NOMO-1 (cell line): ENCODE measurements around the gene FSD1.
"Not testable (repeated sequence)": the region's sequence is repeated elsewhere in the genome, so short reads cannot be mapped to it uniquely, and the experiment has no call there.

Experiments used
- DNase-seq, 2 experiments: peaks; one replicate each; lab custom pipeline; 2025; ENCODE audit not compliant: unreplicated experiment in 2 of 2; lab: John Stamatoyannopoulos, UW

Gene FSD1

DNA sequence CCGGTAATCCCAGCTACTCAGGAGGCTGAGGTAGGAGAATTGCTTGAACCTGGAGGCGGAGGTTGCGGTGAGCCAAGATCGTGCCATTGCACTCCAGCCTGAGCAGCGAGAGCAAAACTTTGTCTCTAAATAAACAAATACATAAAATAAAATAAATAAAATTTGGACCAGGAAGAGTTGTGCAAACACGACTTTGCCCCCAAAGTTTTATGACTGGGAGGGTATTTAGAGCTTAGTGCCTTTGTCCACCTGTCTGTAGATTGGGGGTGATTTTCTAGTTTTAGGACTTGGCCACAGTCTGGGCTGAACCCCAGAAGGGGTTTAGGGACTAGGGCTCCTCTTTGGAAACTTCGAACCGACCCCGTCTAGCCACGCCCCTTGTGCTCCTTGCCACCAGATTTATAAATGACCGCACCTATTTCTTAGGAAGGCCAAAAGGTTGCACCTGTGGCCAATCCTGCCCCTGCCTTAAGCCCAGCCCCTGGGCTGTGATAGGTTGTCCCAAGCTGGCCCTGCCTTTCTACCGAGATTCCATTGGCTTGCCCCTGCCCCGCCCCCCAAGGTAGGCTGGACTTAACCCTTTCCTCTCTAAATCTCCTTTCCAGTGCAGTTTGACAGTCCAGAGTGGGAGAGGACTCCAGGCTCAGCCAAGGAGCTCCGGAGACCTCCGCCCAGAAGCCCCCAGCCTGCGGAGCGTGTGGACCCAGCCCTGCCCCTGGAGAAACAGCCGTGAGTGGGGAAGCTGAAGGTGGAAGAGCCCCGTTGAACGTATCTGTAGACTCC is 20.0 kb upstream of the FSD1 start:
- no peak for DNase-seq

DNA sequence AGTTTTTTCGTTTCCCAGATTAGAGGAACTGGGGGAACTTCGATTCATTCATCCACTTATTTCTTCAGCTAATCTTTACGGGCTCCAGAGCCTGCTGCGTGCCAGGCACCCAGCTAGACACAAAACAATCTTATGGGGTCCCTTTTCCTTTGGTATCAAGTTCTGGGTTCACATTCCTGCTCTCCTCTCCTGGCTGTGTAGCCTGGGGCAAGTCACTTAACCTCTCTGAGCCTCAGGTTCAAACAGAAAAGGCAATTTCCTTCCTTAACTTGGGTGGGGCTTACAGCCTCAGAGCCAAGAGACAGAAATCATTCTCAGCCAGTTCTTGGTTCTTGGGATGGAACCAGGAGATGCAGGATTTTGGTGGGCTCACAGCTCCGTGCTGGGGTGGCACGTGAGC is 19.4 kb upstream of the FSD1 start:
- no peak for DNase-seq

DNA sequence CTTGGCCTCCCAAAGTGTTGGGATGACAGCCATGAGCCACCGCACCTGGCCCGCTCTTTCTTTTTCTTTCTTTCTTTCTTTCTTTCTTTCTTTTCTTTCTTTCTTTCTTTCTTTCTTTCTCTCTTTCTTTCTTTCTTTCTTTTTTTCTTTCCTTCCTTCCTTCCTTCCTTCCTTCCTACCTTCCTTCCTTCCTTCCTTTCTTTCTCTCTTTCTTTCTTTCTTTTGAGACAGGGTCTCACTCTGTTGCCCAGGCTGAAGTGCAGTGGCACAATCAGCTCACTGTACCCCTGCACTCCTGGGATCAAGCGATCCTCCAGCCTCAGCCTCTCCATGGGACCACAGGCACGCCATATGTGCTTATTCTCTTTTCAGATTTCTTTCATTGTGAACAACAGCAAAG is 18.3 kb upstream of the FSD1 start:
- DNase-seq, result not testable (repeated sequence)

DNA sequence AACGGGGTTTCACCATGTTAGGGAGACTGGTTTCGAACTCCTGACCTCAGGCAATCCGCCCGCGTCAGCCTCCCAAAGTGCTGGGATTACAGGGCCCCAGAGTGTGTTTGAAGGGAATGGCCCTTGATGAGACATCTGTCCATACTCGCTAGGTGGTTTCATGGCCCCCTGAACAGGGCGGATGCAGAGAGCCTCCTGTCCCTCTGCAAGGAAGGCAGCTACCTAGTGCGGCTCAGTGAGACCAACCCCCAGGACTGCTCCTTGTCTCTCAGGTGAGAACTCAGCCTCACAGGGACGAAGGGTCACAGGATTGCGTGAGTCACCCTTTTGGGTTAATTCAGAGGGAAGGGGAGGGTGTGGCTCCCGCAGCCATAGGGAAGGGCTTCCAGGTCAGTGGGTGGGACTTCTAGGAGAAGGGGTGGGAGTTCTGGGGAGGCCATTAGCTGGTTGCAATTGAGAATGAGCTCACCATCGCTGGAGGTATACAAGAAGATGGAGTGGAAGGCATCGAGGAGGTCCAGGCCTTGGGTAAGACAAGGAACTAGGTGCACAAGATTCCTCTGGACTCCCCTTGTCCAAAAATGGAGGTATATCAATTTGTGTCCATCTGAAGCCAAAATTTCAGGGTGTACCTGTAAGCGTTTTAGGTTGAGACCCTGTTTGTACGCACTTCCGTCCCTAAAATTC is 16.2 kb upstream of the FSD1 start:
- no peak for DNase-seq

DNA sequence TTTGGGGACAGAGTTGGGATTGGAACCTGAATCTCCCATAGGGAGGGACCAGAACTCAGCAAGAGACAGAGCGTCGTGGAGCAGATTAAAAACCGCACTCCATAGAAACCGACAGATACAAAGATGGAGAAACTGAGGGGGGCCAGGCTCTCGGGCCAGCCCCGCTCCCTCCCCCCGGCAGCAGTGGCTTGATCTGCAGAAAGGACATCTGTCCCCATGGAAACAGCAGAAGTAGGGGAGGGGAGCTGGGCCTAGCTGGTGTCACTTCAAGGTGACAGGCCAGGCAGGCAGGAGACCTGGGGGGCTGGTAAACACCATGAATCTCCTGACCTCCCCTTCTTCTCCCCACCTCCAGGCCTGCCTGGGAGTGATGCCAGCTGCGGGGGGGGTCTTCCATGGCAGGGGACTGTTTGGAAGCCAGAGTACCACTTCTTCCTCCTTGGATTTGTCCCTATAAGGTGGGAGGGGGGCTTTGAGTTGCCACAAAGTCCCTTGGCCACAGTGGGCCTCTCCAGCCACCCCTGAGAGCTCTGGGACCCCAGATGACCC is 13.1 kb upstream of the FSD1 start:
- no peak for DNase-seq

DNA sequence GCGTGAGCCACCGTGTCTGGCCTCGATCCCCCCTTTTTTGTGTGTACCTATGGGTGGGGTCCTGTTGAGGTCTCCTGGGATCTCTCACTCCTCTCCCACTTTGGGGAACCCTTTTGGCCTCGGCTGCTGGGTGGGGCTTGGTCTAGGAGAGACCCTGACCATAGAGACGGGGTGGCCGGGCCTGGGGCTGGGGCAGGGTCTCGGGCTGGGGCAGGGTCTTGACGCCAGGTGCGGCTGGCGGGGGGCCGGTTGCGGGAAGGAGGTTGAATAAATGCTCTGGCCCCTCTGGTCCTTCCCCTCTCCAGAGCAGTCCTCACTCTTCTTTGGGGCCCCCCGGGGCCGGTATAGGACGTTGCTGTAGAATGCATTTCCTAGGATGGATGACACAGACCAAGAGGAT is 11.9 kb upstream of the FSD1 start:
- no peak for DNase-seq

DNA sequence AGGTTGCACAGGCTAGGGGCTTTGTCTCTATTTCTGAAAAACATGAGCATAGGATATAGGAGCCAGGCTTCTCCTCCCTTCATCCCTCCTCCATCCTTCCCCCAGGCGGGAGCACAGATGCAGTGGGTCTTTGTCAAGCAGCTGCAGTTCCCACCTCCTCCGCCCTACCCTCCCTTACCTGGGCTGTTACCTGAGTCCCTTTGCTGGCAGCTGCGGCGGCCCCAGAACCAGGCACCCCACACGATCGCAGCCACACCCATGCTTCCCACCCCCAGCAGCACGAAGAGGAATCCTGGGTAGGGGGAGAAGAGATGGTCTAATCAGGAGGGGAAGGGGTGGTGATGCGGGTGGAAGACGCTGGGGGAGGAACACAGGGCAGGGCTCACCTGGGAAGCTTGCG is 10.0 kb upstream of the FSD1 start:
- no peak for DNase-seq

DNA sequence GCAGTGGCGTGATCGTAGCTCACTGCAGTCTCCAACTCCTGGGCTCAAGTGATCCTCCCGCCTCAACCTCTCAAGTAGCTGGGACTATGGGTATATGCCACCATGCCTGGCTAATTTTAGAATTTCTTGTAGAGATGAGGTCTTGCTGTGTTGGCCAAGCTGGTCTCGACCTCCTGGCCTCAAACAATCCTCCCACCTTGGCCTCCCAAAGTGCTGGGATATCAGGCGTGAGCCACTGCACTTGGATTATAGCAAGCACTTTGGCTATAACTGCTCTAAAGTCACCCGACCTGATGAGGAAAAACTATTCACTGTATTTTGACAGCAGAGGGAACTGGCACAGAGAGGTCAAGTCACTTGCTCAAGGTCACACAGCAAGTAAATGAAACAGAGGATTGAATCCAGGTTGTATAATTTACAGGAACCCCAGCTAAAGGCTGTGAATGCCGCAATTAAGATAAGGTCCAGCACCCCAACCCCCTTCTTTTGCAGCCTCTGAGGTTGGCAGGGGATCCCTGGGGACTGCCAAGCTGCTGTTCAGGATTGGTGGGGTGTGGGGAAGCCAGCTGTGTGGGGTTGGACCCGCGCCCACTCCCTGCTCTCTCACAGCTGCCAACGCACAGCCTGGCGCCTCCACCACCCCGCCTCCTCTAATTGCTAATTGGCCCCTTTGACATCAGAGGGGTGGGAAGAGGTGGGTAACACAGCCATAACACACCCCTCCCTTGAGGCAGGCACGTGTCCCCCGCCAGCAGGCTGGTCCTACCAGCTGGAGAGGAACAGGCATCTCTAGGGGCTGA is 8.2 kb upstream of the FSD1 start:
- no peak for DNase-seq

DNA sequence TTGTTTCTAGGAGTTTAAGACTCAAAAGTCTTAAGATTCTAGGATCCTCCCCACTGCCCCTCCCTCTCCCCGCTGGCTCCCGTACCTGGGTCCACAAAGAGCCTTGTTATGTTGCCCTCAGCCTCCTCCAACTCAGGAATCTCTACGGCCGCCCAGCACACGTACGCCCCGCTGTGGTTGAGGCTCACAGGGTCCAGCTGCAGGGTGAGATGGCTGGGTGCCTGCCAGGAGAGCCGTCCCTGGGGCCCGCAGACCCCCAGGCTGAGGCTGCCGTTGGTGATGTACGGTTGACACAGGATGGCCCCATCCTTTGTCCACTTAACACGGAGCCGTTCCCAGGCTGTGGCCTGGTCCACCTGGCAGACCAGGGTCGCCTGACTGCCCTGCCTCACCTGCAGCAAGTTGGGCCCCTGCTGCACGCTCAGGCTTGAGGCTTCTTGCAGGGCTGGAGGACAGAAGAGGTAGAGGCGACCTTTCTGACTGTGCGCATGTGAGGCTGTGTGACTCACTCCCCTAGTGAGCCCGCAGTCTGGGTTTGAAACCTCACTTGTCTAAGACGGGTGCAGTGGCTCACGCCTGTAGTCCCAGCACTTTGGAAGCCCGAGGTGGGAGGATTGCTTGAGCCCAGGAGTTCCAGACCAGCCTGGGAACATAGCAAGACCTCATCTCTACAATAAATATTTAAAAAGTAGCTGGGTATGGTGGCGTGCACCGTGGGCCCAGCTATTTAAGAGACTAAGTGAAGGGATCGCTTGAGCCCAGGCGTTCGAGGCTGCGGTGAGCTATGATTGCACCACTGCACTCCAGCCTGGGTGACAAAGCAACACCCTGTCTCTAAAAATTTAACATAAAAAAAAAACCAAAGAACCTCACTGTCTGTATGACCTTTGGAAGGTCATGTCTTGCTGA is 6.2 kb upstream of the FSD1 start:
- no peak for DNase-seq

DNA sequence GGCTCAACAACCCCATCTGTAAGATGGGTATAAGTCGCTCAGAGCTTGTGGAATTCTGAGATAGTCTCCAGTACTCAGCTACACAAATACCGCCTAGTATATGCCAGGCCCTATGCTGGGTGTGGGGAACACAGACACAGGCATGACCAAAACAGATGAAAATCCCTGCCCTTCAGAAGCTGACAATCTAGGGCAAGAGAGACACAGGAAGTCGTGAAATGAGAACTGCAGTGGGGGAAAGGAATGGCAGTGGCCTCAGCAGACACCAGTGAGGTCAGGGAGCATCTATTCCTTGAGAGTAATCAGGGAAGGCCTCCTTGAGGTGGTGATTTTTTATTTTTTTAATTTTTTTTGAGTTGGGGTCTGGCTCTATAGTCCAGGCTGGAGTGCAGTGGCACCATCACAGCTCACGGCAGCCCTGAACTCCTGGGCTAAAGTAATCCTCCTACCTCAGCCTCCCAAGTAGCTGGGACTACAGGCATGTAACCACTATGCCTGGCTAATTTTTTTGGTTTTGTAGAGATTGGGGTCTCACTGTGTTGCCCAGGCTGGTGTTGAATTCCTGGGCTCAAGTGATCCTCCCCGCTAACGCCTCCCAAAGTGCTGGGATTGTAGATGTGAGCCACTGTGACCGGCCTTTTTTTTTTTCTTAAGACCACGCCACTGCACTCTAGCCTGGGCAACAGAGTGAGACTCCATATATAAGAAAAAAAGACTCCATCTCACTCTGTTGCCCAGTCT is 5.4 kb upstream of the FSD1 start:
- DNase-seq, result no peak

GRCh38 chr19:4300589-4300988 is 3.8 kb upstream of the FSD1 start:
- no peak for DNase-seq

DNA sequence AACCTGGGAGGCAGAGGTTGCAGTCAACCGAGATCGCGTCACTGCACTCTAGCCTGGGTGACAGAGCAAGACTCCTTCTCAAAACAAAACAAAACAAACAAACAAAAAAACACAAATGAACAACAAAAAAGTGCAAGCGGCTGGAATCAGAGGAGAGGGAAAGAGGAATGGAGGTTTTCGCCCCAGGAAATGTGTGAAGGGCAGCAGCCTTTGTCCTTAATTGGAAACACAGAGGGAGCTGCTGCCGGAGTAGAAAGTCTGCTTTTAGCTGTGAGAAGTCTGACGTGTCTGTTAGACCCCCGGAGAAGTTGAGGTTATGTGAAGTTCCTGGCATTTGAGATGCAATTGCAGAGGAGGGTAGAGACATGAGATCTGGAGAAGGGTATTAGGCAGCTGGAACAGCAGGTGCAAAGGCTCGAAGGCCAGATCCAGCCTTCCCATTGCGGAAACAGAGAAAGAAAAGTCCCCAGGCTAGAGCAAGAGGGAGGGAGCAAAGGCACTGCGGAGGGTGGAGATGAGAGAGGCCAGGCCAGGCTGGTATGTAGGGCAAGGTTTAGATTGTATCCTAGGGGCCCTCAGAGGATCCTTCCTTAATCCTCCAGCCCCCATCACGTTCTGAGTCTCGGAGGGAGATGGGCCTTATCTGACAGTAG is 2.7 kb upstream of the FSD1 start:
- no peak for DNase-seq

- no peak for DNase-seq
These were observed 2.2 kb upstream of the FSD1 start, which contains the start of gene TMIGD2 for GRCh38 chr19:4302243-4302640. Gene TMIGD2 (minus strand): TSS chr19:4302389. CDS start chr19:4302385, 4 bp downstream.

- no peak for DNase-seq
These were observed 420 bp upstream of the FSD1 start for GRCh38 chr19:4303819-4304537.

GRCh38 chr19:4305257-4305612 is 837 bp downstream of the FSD1 start:
- DNase-seq, result no peak

DNA sequence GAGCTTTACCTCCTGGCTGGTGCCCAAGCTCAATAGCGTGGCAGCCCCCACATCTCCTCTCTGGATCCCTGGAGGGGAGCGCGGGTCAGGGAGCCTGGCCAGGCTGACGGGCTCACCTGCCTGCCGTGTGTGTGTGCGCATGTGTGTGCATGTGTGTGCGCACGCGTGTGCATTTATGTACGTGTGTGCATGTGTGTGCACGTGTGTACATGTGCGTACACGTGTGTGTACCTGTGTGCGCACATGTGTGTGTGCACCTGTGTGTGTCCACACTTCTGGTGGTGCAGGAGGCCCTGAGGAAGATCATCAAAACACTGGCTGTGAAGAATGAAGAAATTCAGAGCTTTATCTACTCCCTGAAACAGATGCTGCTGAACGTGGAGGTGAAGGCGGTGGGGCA is 1.3 kb downstream of the FSD1 start:
- no peak for DNase-seq

DNA sequence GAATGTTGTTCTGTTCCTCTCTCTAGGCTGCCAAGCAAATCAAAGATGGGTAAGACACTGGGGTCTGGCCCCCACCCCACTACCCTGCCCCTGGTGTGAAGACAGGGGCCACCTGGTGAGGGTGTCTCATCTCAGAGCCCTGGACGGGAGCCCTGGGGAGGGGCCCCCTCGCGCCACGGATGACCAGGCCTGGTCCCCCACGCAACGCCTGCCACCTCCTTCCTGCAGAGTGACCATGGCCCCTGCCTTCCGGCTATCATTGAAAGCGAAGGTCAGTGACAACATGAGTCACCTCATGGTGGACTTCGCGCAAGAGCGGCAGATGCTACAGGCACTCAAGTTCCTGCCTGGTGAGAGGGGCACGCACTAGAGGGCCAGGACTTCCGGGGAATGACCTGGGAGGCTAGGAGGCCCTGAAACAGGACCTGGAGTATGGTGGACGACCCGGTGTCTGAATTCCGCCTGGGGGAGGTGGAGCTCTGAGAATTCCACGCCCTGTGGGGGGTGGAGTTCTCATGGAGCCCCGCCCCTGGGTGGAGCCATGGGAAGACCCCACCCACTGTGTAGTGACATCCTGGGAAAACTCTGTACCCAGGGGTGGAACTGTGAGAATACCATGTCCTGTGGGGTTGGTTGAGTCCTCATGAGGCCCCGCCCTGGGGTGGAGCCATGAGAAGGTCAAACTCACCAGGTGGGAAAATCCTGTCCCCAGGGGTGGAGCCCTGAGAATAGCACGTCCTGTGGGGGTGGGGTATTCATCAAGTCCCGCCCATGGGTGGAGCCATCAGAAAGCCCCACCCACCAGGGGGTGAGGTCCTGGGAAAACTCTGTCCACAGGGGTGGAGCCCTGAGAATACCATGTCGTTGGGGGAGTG is 6.1 kb downstream of the FSD1 start:
- no peak for DNase-seq
